Ishikawa (cell line): ENCODE measurements around the gene SCFD2.

Experiments used
- EGR1 ChIP-seq: IDR thresholded peaks from 2 replicates; pipeline ENCODE4 v1.6.1; 2012
- EP300 ChIP-seq: IDR thresholded peaks from 2 replicates; pipeline ENCODE4 v1.6.1; 2012; ENCODE audit warnings: borderline replicate concordance
- NFIC ChIP-seq: IDR thresholded peaks from 2 replicates; pipeline ENCODE4 v1.6.1; 2012
- YY1 ChIP-seq: IDR thresholded peaks from 2 replicates; pipeline ENCODE4 v1.6.1; 2012; ENCODE audit warnings: low read depth
- TF ChIP-seq, protein P1 (sequence below): IDR thresholded peaks from 2 replicates; pipeline ENCODE4 v1.6.1; 2012; ENCODE audit warnings: low read depth, mild to moderate bottlenecking

DNA sequence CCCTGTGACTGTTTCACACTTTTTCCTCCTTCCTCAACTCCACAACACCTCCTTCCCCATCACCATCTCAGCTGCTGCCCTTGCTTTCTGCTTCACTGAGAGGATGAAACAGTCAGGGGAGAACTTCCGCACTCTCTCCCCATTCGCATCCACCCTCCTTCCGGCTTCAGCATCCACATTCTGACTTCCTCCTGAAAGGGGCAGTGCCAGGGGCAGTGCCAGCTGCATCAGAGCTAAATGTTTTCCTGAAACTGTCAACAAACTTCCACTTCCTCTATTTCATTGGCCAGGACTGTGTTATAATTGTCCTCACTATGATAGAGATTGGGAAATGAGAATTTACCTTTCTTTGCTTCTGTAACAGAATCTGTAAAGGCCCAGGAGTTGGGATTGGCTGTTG, 521.9 kb downstream of the SCFD2 start:
- TF ChIP-seq NFIC, result no peak
- no peak for TF ChIP-seq EP300
- TF ChIP-seq YY1, result no peak
- TF ChIP-seq, protein P1, sequence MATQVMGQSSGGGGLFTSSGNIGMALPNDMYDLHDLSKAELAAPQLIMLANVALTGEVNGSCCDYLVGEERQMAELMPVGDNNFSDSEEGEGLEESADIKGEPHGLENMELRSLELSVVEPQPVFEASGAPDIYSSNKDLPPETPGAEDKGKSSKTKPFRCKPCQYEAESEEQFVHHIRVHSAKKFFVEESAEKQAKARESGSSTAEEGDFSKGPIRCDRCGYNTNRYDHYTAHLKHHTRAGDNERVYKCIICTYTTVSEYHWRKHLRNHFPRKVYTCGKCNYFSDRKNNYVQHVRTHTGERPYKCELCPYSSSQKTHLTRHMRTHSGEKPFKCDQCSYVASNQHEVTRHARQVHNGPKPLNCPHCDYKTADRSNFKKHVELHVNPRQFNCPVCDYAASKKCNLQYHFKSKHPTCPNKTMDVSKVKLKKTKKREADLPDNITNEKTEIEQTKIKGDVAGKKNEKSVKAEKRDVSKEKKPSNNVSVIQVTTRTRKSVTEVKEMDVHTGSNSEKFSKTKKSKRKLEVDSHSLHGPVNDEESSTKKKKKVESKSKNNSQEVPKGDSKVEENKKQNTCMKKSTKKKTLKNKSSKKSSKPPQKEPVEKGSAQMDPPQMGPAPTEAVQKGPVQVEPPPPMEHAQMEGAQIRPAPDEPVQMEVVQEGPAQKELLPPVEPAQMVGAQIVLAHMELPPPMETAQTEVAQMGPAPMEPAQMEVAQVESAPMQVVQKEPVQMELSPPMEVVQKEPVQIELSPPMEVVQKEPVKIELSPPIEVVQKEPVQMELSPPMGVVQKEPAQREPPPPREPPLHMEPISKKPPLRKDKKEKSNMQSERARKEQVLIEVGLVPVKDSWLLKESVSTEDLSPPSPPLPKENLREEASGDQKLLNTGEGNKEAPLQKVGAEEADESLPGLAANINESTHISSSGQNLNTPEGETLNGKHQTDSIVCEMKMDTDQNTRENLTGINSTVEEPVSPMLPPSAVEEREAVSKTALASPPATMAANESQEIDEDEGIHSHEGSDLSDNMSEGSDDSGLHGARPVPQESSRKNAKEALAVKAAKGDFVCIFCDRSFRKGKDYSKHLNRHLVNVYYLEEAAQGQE, result no peak
- no peak for TF ChIP-seq EGR1
